Ovary (tissue), 9 donors: Measurements from ENCODE around the gene ARID3C. TPM values are rescaled to one million over a fixed set of nuclear protein-coding genes. Genes with fewer than 3 reads are reported as not detected.

Experiments used
- DNase-seq, 5 donors: peaks; one replicate each; pipeline ENCODE4 v3.0.0-alpha.2; 2019 to 2020
- H3K27ac ChIP-seq, 2 donors: fragments of 200-600 bp; one replicate each; pipeline versions ENCODE4 v1.5.1 to v1.8.0; 2019 to 2022
- H3K27me3 ChIP-seq: fragments of 200-600 bp; one replicate; pipeline ENCODE4 v1.8.0; 2022
- H3K36me3 ChIP-seq: fragments of 200-600 bp; sonication (generic); one replicate; pipeline ENCODE4 v1.5.1; 2019
- H3K4me1 ChIP-seq: one replicate; pipeline ENCODE4 v1.8.1; 2013; ENCODE audit warnings: mild to moderate bottlenecking, moderate library complexity; ENCODE audit not compliant: insufficient read depth
- H3K4me3 ChIP-seq: fragments of 200-600 bp; sonication (generic); one replicate; pipeline ENCODE4 v1.5.1; 2017
- H3K9me3 ChIP-seq, 2 donors: fragments of 200-600 bp in 1 of 2; sonication (generic) in 1 of 2; one replicate each; pipeline versions ENCODE4 v1.5.1 to v1.8.1; 2013 to 2019; ENCODE audit warnings: mild to moderate bottlenecking in 1 of 2, moderate library complexity in 1 of 2
- EP300 ChIP-seq: sonication (generic); formaldehyde crosslinking; IDR thresholded peaks from one replicate; pipeline ENCODE4 v1.6.1; 2017; ENCODE audit warnings: antibody characterized with exemption
- POLR2A ChIP-seq: fragments of 450-650 bp; IDR thresholded peaks from one replicate; pipeline ENCODE4 v1.6.1; 2017; ENCODE audit warnings: antibody characterized with exemption, mild to moderate bottlenecking, moderate library complexity
- WGBS, 3 donors: extraction: QIAGEN DNeasy Blood & Tissue Kit in 1 of 3; methylation state at CpG; one replicate each; pipeline versions ENCODE4 v1.1.5 to v1.1.7; 2013 to 2017; 5-methylcytosine and 5-hydroxymethylcytosine counted together
- intact Hi-C, 4 donors: fragments of 100-400 bp; cut with DNase I; formaldehyde crosslinking; loops; one replicate each; pipeline versions ENCODE4 v1.11.0 to v1.15.1; 2022 to 2023
- polyA plus RNA-seq, 2 donors: library from polyadenylated mRNA; stranded (reverse); fragments of 200-250 nt in 1 of 2; fragments of 350-450 nt in 1 of 2; fragmentation: Illumina TruSeq in 1 of 2; extraction: RNeasy Lipid Tissue Mini Kit (QIAGEN cat#74804) in 1 of 2; gene quantifications; one replicate each; pipeline ENCODE4 v1.2.3, GENCODE V29; 2013 to 2014
- total RNA-seq, 7 donors: library from RNA; depleted of rRNA in 2 of 7; stranded (reverse); fragments of >200 nt in 2 of 7; fragmentation: NEBNext Ultra II Directional in 3 of 7; extraction: Animal tissue kit (Norgen Biotek cat#: 25700) in 3 of 7; gene quantifications; one replicate each; pipeline versions ENCODE4 v1.1.0 to v1.2.4, GENCODE V29; 2016 to 2023
- TF ChIP-seq, protein P1 (sequence below), 3 donors: fragments of 450-650 bp in 2 of 3; fragments of 200-600 bp in 1 of 3; IDR thresholded peaks; one replicate each; pipeline versions ENCODE4 v1.5.1 to v1.8.0; 2016 to 2022; ENCODE audit warnings: antibody characterized with exemption in 3 of 3, mild to moderate bottlenecking in 1 of 3
- donor health status: DM: no; HTN: no; CAD: no; lungs with moderate emphysema.
- donor health status: DM: no; HTN: no; CAD: no.
- donor health status: Bipolar disorder and iron deficiency.
- donor health status: DM: yes; HTN: yes; CAD: no.
- donor health status: DM: no; HTN: no; CAD: no.
- donor health status: DM: yes; HTN: yes; CAD: no.

Gene ARID3C
- total and polyA plus RNA-seq, 9 donors: 0.07 to 0.40 TPM; not detected in 7

DNA sequence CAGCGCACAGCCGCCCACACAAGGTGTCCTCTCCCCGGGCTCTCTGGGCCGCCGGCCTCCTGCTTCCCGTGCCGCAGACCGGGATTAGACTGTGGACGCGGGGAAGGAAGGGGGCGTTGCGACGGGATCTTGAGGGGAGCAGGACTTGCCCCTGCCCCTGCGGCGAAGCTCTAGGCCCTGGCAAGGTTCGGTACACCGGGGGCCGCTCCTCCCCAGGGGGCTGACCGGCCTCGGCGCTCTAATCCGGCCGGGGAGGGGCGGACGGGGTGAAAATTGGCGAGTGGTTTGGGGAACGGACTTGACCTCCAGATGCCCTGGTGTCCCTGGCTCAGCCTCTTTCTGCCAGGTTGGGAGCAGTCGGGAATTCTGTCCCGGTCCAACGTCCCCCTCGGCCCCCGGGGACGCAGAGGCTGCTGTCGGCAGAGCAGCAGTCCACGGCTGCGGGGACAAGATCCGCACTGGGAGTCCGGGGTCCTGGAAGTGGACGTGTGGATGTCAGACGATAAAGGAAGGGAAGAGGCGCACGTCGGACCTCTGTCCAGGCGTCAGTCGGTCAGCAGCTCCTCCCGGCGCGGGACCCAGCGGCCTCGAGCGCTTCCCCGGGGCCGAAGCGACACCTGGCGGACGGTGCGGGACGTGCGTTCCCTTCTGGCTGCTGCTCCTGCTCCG lies 37.5 kb downstream of the ARID3C start:
- Histone ChIP-seq H3K27me3 (no peaks in the 10 kb centered on the region), H3K4me1 (peaks cover 3% of the 10 kb centered on the region), H3K4me3 (no peak overlapping the region), H3K9me3 (no peaks in the 10 kb centered on the region), H3K36me3 (no peaks in the 10 kb centered on the region), H3K27ac (no peak overlapping the region)
- 17 to 34% (median 22%) methylated on average over 45 to 60 of the region's 60 CpGs for WGBS, 3 donors
- intact Hi-C loops: loop anchor here in 3 of 4 donors (2.0 to 5.0 kb wide), 4 partner anchors 43 to 189 kb away; no protein-coding TSS in a partner anchor
- TF ChIP-seq, protein P1, sequence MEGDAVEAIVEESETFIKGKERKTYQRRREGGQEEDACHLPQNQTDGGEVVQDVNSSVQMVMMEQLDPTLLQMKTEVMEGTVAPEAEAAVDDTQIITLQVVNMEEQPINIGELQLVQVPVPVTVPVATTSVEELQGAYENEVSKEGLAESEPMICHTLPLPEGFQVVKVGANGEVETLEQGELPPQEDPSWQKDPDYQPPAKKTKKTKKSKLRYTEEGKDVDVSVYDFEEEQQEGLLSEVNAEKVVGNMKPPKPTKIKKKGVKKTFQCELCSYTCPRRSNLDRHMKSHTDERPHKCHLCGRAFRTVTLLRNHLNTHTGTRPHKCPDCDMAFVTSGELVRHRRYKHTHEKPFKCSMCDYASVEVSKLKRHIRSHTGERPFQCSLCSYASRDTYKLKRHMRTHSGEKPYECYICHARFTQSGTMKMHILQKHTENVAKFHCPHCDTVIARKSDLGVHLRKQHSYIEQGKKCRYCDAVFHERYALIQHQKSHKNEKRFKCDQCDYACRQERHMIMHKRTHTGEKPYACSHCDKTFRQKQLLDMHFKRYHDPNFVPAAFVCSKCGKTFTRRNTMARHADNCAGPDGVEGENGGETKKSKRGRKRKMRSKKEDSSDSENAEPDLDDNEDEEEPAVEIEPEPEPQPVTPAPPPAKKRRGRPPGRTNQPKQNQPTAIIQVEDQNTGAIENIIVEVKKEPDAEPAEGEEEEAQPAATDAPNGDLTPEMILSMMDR (IDR thresholded peaks at IDR 0.05): peak; percentile 81 to 93 (median 90)
- TF ChIP-seq POLR2A: no peak
- no peak for TF ChIP-seq EP300
- DNase-seq: peak; percentile 75 to 93 (median 88)

DNA sequence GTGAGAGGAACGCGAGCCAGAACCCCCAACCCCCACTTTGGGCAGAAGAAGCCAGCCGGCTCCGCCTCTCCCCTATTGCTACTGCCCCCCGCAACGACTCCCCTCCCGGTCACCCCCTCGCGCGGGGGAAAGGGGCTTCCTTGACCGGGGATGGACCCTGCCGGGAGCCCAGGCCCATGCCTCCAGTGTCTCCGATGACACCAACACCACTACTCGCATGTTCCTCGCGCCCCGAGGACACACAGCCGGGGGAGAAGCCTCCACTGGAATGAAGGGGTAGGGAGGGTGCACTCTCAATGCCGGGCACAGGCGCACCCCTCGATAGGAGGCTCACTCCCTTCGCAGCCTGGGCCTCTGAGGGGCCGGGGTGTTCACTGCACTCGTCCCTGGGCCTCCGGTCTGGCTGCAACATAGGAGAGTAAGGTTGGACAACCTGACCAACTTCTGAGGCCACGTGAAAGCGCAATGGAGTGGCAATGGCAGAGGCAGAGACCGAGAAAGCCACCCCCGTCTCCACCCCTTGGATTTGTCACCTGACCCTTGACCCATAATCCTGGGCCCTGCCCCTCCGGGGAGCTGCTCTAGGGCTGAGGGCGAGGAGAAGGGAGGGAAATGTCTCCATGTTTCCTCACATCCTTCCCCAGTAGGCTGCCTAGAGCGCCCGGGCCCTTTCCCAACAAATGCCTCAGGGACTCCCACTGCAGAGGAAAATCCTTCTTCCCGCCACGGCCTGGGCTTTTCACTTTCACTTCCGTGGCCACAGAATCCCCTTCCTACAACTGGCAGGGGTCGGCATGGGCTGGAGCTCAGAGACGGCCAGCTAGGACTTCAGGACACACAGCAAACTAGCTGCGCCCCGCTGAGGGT lies 38.3 kb downstream of the ARID3C start:
- 46 to 59% (median 47%) methylated on average over 33 to 40 of the region's 40 CpGs for WGBS, 3 donors
- peak in 1 of 5 donors; percentile 44 for DNase-seq
- Histone ChIP-seq H3K27me3 (no peaks in the 10 kb centered on the region), H3K36me3 (no peaks in the 10 kb centered on the region), H3K27ac (peak overlapping the region in 1 of 2 donors; percentile 34), H3K4me3 (peak overlapping the region; percentile 46), H3K9me3 (no peaks in the 10 kb centered on the region), H3K4me1 (peaks cover 3% of the 10 kb centered on the region)
- intact Hi-C loops: loop anchor here in 3 of 4 donors (2.0 to 5.0 kb wide), 4 partner anchors 42 to 188 kb away; no protein-coding TSS in a partner anchor
- TF ChIP-seq POLR2A (no peak), EP300 (no peak)
- TF ChIP-seq, protein P1 (IDR thresholded peaks at IDR 0.05): no peak

DNA sequence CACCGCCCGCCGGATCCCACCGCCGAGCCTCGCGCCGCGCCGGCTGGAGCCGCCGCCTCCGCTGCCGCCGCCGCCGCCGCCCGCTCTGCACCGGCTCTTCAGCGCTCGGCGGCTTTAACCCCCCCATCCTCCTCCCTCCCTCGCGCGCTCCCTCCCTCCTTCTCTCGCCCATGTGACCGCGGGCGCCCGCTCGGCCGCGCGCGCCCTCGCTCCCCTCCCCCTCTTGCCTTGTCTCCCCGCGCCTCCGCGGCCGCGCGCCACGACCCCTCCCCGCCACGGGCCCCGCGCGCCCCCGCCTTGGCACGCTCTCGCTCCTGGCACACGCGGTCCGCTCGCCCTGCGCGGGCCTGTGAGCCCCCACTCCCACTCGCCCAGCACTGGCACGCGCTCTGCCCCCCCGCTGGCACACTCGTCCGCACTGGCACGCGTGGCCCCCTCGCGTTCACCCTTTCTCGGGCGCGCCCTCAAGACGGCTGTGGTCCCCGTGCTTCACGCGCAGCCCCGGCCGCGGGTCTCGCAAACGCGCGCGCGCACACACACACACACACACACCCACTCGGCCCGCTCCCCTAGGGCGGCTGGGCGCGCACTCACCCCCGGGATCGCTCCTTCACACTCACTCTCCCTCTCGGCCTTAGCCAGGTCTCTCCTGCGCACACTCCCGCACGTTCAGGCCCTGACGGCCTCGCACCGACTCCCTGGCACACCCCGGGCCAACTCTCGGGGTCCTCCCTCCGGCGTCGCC lies 39.1 kb downstream of the ARID3C start, which contains the start of gene CNTFR:
Gene CNTFR, minus strand, starts transcription at position 89 of the 745 bp plus-strand sequence. CDS start 20,743 bp downstream, outside the sequence.
- Histone ChIP-seq H3K36me3 (no peaks in the 10 kb centered on the region), H3K27me3 (no peaks in the 10 kb centered on the region), H3K4me1 (peaks cover 3% of the 10 kb centered on the region), H3K27ac (peak within 1 kb of the TSS in 1 of 2 donors; percentile 34), H3K4me3 (peak within 1 kb of the TSS; percentile 46), H3K9me3 (no peaks in the 10 kb centered on the region)
- intact Hi-C loops: loop anchor here in 3 of 4 donors (2.0 to 5.0 kb wide), 4 partner anchors 41 to 188 kb away; no protein-coding TSS in a partner anchor
- TF ChIP-seq EP300 (no peak), POLR2A (no peak)
- TF ChIP-seq, protein P1 (IDR thresholded peaks at IDR 0.05): no peak
- 1 to 3% (median 1%) methylated on average over 73 to 104 of the region's 104 CpGs for WGBS, 3 donors
- DNase-seq: peak; percentile 67 to 78 (median 76)
